ENCODE data around the gene ACTR1B.
"Not testable (repeated sequence)": the region's sequence is repeated elsewhere in the genome, so short reads cannot be mapped to it uniquely, and the experiment has no call there.

ACTR1B gene

DNA sequence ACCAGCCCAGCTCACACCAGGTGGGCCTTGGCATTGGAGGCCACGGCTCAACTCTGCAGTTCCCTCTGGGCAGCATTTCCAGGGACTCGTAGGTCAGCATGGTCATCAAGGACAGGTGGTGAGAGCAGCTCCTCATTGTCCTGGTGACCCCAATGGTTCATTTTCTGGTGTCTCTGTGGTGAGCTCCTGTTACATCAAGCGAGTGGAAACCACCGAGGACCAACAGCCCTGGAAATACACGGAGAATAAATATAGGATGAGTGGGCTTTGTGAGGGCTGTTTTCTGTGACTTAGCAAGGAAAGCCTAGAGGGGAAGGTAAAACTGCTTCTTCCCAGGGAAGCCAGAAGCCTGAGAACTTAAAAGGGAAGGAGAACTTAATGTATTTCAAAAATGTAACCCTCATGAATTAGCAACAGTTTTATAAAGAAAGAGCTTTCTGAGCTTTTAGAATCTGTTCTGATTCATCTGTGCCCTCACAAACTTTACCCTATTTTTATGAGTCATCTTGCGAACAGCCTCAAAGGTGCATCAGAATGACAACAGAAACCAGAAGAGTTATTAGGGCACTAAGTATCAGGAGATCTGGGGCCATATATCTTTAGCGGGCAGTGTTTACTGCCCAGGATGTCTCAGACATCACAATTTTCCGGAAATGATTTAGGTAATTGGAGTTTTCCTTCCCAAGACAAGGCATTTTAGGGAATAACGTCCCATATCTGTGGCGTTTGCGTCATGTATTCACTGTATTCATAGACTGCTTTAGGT, 24.4 kb upstream of the ACTR1B start:
- DNase-seq (ENCODE audit: low spot score), result no peak

DNA sequence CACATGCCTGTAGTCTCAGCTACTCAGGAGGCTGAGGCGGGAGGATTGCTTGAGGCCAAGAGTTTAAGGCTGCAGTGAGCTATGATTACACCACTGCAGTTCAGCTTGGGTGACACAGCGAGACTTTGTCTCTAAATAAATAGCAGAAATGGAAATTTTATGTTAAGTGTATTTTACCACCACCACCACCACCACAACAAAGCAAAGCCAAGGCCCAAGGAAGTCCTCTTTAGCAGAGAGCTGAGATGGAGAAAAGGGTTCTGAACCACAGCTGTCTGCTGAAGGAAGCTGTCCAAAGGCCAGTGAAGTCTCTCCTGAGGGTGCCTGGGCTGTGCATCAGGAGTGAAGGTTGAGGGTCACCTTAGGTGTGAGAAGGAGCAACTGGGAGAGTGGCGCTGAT, 23.4 kb upstream of the ACTR1B start:
- DNase-seq (ENCODE audit: low spot score), result not testable (repeated sequence)

DNA sequence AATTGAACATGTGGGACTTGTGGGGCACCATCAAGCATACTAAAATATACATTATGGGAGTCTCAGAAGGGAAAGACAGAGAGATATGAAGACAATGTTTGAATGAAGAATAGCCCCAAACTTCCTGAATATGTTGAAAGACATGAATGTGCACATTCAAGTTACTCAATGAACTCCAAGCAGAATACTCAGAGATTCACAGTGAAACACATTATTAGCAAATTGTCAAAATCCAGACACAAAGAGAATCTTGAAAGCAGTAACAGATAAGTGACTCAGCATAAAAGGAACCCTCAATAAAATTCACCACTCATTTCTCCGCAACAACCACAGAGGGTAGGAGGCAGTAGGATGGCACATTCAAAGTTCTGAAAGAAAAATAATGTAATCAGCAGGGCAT, 14.5 kb upstream of the ACTR1B start:
- no peak for DNase-seq (ENCODE audit: low spot score)

DNA sequence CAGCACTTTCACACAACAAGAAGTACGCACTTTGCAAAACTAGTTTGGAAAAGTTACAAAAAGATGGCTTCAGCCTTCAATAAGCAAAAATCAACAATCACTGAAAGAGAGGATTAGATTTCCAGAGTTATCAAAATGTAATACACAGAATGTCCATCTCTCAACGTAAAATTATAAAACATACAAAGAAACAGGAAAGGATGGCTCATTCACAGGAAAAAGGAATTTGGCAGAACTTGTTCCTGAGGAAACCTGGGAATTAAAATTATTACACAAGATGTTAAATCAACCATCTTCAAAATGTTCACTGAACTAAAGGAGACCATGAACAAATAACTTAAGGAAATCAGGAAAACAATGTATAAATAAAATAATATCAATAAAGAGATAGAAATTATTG, 13.6 kb upstream of the ACTR1B start:
- DNase-seq (ENCODE audit: low spot score), result no peak

DNA sequence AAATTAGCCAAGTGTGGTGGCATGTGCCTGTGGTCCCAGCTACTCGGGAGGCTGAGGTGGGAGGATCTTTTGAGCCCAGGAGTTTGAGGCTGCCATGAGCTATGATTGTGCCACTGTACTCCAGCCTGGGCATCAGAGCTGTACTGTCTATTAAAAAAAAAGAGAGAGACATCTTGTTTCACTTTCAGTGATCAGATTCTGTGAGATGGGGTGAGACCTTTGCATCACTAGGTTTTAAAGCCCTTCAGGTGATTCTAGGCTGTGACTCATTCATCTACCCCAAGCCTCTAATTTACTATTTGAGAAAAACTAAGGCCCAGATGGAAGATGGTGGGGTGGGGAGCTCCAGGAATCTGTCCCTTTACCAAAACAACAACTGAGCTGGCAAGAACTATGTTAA, 12.8 kb upstream of the ACTR1B start:
- DNase-seq (ENCODE audit: low spot score), result no peak

DNA sequence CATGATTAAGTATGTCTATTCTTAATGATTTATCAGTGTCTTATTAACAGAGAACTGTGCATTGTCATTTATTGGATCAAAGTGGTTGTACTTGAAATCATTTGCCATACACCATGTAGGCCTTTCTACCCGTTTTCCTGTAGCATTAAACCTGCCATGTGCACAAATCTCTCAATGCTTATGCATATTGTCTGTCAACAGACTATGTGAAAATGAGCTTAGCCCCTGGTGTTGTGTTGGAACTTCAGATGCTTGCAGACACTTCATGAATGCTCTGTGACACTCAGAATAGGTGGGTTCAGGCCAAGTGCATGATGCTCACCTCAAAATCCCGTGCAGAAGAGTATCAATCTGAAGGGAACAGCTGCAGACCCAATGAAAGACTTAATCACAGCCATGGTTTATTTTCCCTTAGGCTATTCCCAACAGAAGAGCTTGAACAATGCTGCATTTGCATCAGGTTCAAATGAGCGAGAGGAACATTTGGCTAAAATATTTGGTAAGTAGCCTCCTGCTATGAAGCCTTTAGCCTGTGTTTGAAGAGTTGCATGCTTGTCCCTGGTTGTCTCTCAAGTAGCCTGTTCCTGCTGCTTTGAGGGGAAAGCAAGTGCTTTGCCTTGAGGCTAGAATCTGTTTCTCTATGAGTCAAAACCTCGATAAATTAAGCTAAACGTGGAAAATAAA, 11.7 kb upstream of the ACTR1B start:
- no peak for DNase-seq (ENCODE audit: low spot score)

DNA sequence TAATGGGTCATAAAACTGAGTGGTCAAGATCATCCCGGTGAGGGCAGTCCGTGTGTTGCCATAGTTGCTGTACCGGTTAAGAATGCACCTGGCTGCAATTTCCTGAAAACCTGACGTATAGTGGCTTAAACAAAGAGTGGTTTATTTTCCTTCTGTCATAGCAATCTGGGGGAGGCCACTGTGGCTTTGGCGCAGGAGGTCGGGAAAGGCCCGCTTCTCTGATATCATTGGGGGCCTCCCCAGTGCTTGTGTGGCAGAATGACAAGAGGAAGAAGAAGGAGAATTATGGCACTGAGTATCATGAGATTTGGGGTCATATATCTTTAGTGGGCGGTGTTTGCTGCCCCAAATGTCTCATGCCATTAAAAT, 10.1 kb upstream of the ACTR1B start:
- no peak for DNase-seq (ENCODE audit: low spot score)

DNA sequence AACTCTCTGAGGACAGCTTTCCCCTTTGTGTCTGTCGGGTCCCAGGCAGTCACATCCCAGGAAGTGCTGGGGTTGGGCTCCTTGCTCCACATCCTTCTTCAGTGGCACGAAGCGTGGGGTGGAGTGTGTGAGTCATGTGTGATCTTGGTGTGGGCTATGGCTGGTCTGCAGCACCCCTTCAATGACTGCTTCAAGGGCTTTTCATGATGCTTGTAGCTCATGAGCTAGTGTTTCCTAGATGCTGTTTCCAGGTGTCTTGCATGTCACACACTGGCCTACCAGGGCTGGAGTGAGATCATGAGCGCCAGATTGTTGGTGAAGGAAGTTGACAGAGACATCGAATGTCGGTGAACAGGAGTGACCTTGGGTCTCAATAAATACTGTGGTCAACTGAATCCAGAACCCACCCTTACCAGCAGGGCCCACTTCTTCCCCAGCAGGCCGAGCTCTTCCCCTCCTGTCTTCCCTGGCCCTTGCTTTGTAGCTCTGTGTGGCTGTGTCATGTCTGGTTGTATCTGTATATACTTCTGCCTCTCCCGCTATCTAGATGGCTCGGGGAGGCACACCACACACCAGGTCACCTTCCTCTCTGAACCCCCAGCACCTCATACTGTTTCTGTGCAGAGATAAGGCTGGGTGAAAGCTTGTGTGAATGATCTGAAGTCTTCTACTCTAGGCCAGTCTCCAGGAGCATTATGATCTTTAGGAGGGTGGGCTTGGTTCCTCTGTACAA, 9.5 kb upstream of the ACTR1B start:
- no peak for DNase-seq (ENCODE audit: low spot score)

DNA sequence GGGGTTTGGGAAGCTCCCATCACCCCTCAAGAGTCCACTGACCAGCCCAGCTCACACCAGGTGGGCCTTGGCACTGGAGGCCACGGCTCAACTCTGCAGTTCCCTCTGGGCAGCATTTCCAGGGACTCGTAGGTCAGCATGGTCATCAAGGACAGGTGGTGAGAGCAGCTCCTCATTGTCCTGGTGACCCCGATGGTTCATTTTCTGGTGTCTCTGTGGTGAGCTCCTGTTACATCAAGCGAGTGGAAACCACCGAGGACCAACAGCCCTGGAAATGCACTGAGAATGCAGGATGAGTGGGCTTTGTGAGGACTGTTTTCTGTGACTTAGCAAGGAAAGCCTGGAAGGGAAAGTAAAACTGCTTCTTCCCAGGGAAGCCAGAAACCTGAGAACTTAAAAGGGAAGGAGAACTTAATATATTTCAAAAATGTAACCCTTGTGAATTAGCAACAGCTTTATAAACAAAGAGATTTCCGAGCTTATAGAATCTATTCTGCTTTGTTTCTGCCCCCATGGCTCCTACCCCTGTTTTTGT, 8.8 kb upstream of the ACTR1B start:
- not testable (repeated sequence) for DNase-seq (ENCODE audit: low spot score)

DNA sequence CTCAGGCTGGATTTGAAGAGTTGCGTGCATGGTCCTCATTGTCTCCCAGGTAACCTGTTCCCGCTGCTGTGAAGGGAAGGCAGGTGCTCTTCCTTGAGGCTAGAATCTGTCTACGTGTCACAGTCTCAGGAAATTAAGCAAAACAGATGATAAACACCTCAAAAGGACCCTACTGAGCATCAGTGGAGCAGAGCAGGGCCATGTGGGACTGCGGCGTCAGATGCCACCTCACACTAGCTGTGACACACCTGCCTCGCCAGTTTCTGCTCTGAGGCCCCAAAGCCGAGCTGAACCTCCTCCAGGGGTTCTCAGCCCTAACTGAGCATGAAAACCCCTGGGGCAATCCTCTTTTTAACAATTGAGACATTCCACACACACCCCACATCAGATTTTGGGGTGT, 7.7 kb upstream of the ACTR1B start:
- no peak for DNase-seq (ENCODE audit: low spot score)

DNA sequence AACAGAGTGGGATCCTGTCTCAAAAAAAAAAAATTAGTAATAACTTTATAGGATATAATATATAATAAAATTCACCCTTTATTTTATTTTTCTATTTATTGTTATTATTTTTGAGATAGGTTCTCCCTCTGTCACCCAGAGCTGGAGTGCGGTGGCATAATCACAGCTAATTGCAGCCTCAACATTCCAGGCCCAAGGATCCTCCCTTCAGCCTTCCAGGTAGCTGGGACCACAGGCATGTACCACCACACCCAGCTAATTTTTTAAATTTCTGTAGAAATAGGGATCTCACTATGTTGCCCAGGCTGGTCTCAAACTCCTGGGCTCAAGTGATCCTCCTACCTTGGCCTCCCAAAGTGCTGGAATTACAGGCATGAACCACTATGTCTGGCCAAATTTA, 6.6 kb upstream of the ACTR1B start:
- no peak for DNase-seq (ENCODE audit: low spot score)

DNA sequence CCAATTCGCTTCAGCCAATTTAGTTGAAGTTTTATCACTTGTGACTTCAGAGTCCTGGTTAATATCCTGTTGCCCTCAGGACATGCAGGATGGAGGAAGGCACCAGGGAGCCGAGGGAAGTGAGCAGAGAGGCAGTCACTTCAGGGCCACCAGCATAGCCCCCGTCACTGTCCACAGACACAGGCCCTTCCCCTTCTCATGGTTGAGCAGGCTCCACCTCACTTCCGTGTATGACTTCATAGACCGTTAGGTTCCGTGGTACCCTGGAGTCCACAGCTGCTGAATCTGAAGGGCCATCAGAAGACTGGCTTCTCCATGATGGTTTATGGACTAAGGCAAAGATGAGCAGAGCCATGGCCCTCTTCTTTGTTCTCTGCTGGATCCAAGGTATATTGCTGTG, 5.6 kb upstream of the ACTR1B start, which contains the start of gene C2orf92:
Gene C2orf92 (plus strand): TSS at position 266 of the 400 bp plus-strand sequence. CDS start 76 bp downstream, at position 342.
- DNase-seq (ENCODE audit: low spot score), result no peak

DNA sequence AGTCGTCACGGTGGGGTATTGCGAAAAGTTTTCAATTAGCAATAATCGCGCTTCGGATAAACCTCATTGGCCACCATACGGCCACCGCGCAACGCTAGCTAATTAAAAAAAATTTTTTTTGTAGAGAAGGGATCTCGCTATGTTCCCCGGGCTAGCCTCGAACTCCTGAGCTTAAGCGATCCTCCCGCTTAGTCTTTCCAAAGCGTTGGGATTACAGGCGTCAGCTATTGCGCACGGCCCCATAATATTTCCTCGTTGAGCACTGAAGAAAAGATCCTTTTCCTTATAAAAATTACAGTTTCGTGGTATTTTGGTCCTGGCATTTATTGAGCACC, 759 bp upstream of the ACTR1B start:
- no peak for DNase-seq (ENCODE audit: low spot score)

DNA sequence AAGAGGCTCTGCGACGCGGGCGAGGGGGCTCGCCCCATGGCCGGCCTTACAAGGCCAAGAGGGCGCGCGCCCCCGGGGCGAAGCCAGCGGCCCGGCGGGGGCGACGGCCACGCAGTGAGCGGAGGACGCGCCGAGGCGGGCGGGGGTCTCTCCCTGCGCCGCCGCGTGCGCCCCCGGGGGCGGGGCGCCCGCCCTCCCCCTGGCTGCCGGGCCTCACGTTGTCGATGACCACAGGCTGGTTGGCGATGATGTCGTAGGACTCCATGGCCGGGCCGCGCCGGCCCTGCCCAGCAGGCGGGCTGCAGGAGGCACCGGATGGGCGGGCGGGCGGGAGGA, 250 bp downstream of the ACTR1B start:
- no peak for DNase-seq (ENCODE audit: low spot score)

DNA sequence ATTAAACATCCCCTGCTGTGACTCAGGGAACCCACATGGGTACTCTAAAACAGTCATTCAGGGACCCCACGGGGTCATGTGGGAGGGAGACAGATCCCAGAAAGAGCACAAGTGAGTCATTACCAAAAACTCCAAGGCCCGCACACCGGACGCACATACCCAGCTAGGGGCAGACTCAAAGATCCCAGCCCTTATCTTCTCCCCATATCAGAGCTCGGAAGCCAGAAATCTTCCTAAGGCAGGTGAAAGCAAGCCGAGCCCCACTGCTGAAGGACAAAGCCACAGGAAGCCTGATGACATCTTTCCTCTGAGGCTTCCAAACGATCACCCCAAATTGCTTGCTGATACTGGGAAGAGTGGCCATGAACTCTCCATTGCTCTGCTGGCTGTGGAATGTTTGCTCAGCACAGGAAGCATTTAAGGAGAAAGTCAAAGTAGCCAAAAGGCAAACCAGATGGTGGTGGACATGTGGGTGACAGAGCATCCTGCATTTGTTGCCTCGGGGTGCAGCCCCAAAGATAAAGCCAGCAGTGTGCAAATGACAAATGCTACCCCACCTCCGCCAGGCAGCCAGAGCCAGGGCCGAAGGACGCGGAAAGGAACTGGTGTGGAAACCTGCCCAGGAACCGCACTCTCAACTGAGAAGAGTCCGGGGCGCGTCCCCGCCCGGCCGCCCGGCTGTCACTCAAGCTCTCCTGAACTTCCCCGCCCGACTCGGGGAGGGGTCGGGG, 784 bp downstream of the ACTR1B start:
- DNase-seq (ENCODE audit: low spot score), result peak; percentile 75

DNA sequence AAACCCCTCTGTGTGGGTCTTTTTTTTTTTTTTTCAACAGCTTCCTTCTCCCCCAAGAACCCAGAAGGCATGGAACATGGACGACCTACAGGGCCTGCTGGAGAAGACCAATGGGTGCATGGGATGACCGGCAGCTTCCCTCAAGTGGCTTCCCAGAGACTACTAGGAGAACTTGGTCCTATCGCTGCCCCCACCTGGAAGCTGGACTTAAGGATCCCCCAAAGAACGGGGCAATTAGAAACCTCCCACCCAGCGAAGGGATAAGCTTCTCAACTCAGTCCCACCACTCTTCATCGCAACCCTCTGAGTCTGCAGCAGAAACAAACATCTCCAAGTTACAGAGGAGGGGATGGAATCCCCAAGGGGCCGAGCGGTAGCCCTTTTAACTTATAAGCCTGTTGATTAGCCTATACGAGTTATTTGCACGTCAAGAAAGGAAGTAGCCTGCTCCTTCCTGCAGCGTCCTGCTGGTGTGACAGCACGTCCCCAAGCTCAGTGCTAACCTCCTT, 1.4 kb downstream of the ACTR1B start:
- DNase-seq (ENCODE audit: low spot score), result no peak

DNA sequence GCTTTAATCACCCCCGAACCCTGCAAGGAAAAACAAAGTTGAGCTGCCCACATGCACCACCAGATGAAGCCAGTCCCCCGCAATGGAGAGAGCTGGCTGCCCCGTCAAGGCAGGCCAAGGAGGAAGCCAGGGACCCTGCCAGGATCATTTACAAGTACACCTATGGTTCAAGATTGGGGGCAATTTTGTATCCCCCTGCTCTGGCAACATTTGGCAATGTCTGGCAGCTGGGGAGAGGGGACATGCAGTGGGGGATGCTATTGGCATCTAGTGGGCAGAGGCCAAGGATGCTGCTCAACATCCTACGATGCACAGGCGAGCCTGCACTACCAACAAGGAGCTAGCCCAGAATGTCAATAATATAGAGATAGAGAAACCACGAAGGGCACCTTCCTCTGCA, 1.9 kb downstream of the ACTR1B start:
- DNase-seq (ENCODE audit: low spot score), result no peak

DNA sequence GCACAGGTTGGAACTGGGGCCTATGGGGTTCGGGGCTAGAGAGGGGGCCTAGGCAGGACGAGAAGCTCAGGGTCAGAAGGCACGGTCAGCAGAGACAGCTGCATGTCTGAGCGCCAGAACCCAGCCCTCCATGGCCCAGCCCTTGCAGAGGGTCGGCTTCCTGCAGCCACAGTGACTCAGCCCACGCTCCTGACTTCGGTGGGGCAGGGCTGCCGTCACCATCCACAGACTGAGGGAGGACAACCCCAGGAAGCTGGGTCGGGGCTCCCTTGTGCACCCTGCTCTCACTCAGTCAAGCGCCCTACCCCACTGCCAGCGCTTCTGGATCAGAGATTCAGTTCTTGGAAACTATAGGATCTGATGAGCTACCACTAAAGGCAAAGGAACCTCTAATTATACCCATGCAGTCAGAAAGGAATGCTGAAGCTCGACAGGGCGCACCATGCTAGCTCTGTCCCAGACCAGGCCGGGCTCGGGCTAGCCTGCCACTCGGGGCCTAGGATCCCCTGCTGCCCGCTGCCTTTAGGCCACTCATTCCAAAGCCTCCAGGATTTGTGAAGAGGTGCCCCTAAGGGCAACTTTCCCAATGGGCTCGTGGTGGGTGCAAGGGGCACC, 3.0 kb downstream of the ACTR1B start:
- DNase-seq (ENCODE audit: low spot score), result no peak

DNA sequence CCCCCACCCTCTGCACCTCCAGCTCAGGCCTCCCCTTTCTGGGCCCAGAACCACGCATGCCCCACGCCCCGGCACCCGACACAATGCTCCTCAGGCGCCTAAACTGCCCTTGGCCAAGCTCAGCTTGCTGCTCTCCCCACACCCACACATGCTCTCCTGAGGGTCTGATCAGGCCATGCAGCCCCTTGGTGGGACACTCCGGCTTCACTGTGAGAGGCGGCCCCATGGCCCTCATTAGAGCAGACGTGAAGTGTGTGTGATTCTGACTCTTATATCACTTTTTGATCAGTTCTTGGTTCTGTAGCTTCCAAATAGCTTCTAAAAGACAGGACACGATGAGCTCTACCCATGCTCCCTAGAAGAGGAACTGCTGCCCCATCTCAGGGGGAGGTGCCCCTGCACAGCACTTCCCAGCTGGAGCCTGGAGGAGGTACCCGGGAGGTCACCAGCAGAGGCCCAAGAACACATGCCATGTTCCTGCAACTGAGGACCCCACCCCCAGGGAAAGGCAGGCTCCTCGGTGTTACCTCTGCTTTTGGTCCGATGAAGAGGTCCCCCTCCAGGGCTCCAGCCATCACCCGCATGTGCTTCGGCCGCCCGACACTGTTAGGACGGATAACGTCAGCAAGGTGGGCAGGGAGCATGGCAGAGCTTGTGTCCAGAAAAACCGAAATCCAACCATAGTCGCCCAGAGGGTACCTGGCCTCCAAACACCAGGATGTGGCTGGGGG, 3.6 kb downstream of the ACTR1B start:
- no peak for DNase-seq (ENCODE audit: low spot score)

DNA sequence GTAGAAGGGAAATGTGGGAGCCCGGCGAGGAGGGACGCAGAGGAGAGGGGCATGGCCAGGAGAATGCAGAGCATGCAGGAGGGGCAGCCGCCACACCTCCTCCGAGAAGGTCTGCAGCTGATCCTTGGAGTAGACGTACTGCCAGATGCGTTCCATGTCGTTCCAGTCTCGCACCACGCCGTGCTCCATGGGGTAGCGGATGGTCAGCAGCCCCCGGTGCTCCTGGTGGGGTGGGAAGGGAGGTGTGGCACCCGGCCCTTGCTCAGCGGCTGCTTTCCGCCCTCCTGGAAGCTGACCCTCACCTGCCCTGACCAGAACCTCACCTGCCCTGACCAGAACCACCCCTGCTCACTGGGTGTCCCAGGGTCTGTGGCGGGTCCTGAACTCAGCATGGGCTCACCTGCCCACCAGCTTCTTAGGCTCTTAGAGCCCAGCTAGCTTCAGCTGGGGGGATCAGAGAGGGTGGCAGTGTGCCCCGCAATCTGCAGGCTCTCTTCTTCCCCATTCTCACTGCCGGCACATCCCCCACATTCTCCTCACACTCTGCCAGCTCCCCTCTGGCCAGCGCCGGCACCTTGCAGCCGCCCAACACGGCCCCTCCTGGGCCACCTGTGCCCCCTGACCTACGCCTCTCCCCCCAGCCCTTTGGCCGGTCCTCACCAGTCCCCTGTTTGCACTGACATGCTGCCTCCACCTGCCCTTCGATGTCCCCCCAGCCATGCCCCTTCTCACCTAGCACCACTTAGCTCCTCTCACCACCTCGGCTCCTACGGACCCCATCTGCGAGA, 4.4 kb downstream of the ACTR1B start:
- no peak for DNase-seq (ENCODE audit: low spot score)
